Large intestine (tissue), 3 donors: ENCODE measurements around the gene BRD4. TPM values are rescaled to one million over a fixed set of nuclear protein-coding genes. Genes with fewer than 3 reads are reported as not detected.

Experiments used
- DNase-seq, 2 donors: peaks; one replicate each; pipeline versions ENCODE4 v3.0.0 to v3.0.0-alpha.2; 2013
- H3K27ac ChIP-seq: one replicate; pipeline ENCODE4 v1.5.1; 2013; ENCODE audit warnings: low read length
- H3K27me3 ChIP-seq: 2 replicates; pipeline ENCODE4 v1.6.1; 2013; ENCODE audit warnings: low read length; ENCODE audit not compliant: control insufficient read depth, insufficient read depth
- H3K36me3 ChIP-seq: 2 replicates; pipeline ENCODE4 v1.6.1; 2013; ENCODE audit warnings: low read length; ENCODE audit not compliant: control insufficient read depth, insufficient read depth
- H3K4me1 ChIP-seq: one replicate; pipeline ENCODE4 v1.6.1; 2013; ENCODE audit warnings: low read length; ENCODE audit not compliant: control insufficient read depth, insufficient read depth
- H3K4me3 ChIP-seq: one replicate; pipeline ENCODE4 v1.5.1; 2013; ENCODE audit warnings: low read length
- H3K9me3 ChIP-seq: one replicate; pipeline ENCODE4 v1.6.1; 2013; ENCODE audit warnings: mild to moderate bottlenecking, low read depth, low read length, moderate library complexity; ENCODE audit not compliant: control insufficient read depth
- WGBS: methylation state at CpG from one replicate; pipeline ENCODE4 v1.1.5; 2013; ENCODE audit warnings: low lambda C conversion rate; ENCODE audit not compliant: insufficient coverage; 5-methylcytosine and 5-hydroxymethylcytosine counted together
- polyA plus RNA-seq: library from polyadenylated mRNA; unstranded; fragments of 120-200 nt; gene quantifications from one replicate; pipeline ENCODE4 v1.2.1, GENCODE V29; 2013

BRD4 gene
- polyA plus RNA-seq, 1 donor = 39.1 TPM

DNA sequence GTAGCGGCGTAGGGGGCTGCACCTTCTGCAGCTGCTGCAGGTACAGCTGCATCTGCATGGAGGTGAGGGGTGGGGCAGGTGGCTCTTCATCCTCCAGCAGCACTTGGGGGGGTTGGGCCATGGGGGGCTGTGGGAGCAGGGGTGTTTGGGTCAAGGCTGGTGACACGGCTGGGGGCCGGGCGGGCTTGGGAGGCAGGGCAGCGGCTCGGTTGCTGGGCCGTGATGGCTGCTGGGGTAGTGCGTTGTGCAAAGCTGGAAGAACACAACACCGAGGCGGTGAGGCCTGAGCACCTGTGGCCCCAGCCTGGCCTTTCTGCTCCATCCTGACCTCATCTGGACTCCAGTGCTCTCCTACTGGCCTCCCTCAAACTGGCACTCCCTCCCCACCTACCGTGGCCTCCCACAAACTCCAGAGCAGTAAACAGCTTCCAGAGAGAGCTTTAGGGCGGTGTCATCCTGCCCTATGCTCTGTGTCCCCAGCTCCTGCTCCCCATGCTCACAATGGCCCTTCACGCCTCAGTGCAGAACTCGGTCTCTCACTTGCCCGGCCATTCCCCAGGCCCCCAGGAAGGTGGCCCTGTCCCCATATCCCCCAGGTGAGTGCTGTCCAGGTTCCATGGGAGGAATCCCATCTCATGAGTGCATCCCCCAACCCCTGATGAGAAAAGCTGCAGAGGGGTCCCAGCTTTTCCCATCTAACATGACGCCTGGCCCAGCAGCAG lies 88.9 kb downstream of the BRD4 start:
- no CpG with 5 or more reads among the region's 17 CpGs for WGBS
- Histone ChIP-seq H3K4me3 (no peak overlapping the region), H3K27ac (no peak overlapping the region), H3K9me3 (no peaks in the 10 kb centered on the region), H3K27me3 (no peaks in the 10 kb centered on the region), H3K36me3 (peaks cover 89% of the 10 kb centered on the region), H3K4me1 (peaks cover 14% of the 10 kb centered on the region)
- DNase-seq = no peak

DNA sequence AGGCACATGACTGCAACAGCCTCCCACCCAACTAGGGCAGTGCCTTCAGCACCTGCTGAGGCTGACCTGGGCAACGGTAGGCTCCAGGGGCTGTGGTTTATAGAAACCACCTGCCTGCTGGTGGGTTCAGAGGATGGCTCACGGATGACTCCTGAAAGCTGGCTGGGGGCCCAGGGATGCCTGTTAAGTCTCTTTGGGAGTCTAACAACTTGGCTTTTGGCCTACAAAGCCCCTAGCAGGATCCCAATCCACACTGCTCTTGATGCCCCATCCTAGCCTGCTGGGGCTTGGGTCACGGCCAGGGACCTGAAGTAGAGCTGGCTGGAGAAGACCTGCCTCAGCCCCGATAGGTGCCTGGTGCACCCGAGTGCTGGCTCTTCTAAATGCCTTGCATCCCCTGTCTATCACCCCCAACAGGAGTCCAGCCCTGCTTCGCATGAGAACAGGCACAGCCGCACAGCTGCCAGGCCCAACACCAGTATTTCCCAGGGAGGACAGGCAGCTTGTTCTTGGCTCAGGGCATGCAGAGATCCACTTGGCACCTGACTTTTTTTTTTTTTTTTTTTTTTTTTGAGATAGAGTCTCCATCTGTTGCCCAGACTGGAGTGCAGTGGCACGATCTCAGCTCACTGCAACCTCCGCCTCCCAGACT lies 91.0 kb downstream of the BRD4 start:
- no CpG with 5 or more reads among the region's 9 CpGs for WGBS
- Histone ChIP-seq H3K4me1 (no peaks in the 10 kb centered on the region), H3K27ac (no peak overlapping the region), H3K9me3 (no peaks in the 10 kb centered on the region), H3K4me3 (no peak overlapping the region), H3K36me3 (peaks cover 89% of the 10 kb centered on the region), H3K27me3 (no peaks in the 10 kb centered on the region)
- no peak for DNase-seq

DNA sequence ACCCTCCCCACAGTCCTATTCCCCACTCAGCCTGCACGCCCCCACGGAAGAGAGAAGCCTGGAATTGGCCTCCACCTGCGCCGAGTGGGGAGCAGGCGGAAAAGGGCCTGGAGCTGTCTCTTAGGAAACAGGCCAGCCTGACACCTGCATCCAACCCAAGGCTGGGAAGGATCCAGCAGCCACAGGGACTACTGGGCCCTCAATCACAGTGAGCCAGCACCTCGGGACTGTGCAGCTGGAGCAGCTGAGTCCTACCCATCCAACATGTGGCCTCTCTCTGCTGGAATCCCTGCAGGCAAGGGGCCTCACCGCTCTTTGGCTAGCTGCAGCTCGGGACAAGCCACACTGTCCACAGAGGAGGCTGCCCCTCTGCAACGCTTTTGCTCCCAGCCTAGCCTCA lies 91.8 kb downstream of the BRD4 start:
- H3K4me1 ChIP-seq = no peaks in the 10 kb centered on the region
- H3K36me3 ChIP-seq = peaks cover 87% of the 10 kb centered on the region
- WGBS = no CpG with 5 or more reads among the region's 9 CpGs
- H3K9me3 ChIP-seq = no peaks in the 10 kb centered on the region
- no peaks in the 10 kb centered on the region for H3K27me3 ChIP-seq
- H3K27ac ChIP-seq = no peak overlapping the region
- no peak for DNase-seq
- H3K4me3 ChIP-seq = no peak overlapping the region

DNA sequence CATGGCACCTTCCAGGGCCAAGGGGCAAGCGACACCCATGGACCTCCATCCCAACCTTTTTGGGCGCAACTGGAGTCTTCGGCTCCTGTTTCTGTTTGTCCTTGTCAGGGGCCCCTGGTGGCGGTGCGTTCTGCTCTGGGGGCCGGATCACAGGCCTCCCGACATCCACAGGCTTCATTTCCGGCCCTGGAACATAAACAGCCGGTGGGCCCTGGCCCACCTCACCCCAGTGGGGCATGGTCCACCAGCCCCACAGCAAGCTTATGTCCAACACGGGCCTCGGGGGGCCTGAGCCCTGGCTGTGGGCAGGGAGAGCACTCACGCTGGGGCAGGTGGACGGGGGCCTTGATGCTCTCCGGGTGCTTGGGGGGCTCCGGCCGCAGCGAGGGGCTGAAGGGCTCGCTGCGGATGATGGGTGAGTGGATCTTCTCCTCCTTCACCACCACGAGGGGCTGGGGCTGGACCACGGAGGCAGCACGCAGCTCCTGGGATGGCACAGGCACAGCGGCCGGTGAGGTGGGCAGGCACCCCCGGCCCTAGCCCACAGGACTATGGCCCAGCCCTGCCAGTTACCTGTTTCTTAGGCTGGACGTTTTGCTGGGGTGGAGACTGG lies 92.9 kb downstream of the BRD4 start:
- no CpG with 5 or more reads among the region's 26 CpGs for WGBS
- Histone ChIP-seq H3K4me3 (no peak overlapping the region), H3K27ac (no peak overlapping the region), H3K36me3 (peaks cover 77% of the 10 kb centered on the region), H3K4me1 (no peaks in the 10 kb centered on the region), H3K9me3 (no peaks in the 10 kb centered on the region), H3K27me3 (no peaks in the 10 kb centered on the region)
- no peak for DNase-seq

DNA sequence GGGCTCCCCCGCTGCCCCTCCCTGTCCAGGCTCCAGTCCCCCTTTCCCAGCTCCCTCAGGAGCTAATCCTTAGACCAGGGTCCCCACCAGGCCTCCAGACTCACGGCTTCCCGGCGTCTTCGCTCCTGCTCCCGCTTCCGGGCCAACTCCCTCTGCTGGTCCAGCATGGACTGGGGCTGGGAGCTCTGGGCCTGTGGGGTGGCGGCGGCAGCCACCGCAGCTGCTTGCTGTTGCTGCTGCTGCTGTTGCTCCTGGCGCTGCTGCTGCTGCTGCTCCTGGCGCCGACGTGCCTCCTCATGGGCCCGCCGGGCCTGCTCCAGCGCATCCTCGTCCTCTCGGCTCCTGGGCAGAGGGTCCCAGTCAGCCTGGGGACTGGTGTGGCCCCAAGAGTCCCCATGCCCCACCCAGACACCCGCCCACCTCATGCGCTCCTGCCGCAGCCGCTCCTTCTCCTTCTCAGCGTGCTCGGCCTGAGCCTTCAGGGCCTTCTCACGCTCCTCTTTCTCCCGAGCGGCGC lies 93.6 kb downstream of the BRD4 start:
- no peak overlapping the region for H3K27ac ChIP-seq
- no CpG with 5 or more reads among the region's 29 CpGs for WGBS
- H3K9me3 ChIP-seq = no peaks in the 10 kb centered on the region
- H3K4me3 ChIP-seq = no peak overlapping the region
- peaks cover 72% of the 10 kb centered on the region for H3K36me3 ChIP-seq
- no peaks in the 10 kb centered on the region for H3K4me1 ChIP-seq
- no peaks in the 10 kb centered on the region for H3K27me3 ChIP-seq
- no peak for DNase-seq

DNA sequence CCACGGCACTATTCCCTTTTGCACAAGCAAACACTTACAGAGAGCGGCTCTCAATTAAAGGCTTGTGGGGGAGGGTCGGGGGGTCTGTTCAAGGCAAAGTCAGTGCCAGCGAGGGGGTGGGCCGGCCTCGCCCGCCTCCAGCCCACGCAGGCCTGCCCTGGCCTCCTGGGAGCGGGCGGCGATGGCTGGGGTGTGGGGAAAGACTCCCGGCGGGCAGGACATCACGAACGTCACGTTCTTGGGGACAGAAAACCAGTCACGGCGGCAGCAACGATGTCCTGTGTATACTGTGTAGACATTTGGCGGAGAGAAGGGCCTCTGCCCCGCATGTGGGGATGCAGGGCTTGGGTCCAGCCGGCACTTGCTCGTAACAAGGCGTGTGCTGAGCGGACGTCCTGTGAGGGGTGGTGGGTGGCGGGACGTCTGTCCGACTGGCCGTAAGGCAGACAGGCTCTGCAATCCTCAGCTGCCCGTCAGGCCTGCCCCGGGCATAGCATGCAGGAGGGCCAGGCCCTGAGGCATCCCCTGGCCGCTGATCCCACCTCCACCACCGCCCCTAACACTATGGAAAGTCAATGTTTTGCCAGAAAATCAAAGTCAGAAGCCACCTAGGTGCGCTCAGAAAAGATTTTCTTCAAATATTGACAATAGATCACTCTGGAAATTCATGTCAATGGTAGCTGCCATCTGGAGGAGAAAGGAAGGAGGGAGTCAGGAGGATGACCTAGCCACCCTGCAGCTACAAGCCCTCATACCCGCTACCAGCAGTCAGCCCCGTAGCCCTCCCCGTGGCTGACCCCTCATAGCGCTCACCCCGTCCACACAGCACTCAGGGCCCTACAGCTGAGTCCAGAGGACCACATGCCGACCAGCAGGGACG lies 94.3 kb downstream of the BRD4 start:
- no peaks in the 10 kb centered on the region for H3K4me1 ChIP-seq
- H3K4me3 ChIP-seq = no peak overlapping the region
- H3K27ac ChIP-seq = no peak overlapping the region
- no peak for DNase-seq
- H3K27me3 ChIP-seq = peaks cover 6% of the 10 kb centered on the region
- H3K36me3 ChIP-seq = peaks cover 65% of the 10 kb centered on the region
- peaks cover 4% of the 10 kb centered on the region for H3K9me3 ChIP-seq
- no CpG with 5 or more reads among the region's 42 CpGs for WGBS

DNA sequence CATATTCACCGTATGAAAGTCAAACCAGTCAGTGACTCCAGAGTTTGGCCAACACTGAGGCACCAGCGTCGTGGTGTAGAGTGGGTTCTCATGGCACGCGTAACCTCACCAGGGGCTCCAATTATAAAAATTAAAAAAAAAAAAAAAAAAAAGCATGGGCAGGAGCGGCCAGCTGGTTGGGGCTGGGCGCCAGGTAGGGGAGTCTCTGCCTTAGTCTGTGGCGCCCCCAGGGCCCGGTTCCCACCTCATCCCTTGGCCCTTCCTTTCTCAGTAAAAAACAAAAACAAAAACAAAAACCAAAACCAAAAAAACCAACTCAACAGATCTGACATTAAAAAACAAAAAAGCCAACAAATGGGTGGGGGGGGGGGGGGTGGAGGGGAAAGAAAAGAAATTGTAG lies 95.5 kb downstream of the BRD4 start:
- Histone ChIP-seq H3K9me3 (peaks cover 4% of the 10 kb centered on the region), H3K27me3 (peaks cover 15% of the 10 kb centered on the region), H3K36me3 (peaks cover 56% of the 10 kb centered on the region), H3K27ac (no peak overlapping the region), H3K4me3 (no peak overlapping the region), H3K4me1 (peaks cover 3% of the 10 kb centered on the region)
- DNase-seq = no peak
- WGBS = no CpG with 5 or more reads among the region's 9 CpGs

DNA sequence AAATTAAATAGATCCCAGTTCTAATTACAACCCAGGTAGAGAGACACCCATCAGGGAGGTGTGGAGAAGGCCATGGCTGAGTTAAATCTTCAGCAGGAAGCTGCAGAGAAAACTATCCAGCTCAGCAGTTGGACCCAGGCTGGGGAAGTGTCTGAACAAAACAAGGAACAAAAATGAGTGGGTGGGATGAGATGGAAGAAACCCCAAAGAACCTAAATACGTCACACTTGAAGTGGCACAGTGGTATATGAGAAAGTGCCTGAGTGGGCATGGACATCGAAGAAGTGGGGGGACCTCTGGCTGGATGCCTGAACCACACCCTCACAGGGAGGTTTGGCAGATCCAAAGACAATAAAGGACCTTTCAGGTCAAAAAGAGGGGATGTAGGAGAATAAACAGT lies 96.6 kb downstream of the BRD4 start:
- Histone ChIP-seq H3K27me3 (peaks cover 26% of the 10 kb centered on the region), H3K36me3 (peaks cover 48% of the 10 kb centered on the region), H3K4me3 (no peak overlapping the region), H3K4me1 (peaks cover 3% of the 10 kb centered on the region), H3K9me3 (peaks cover 4% of the 10 kb centered on the region), H3K27ac (no peak overlapping the region)
- no CpG with 5 or more reads among the region's 2 CpGs for WGBS
- DNase-seq = no peak

DNA sequence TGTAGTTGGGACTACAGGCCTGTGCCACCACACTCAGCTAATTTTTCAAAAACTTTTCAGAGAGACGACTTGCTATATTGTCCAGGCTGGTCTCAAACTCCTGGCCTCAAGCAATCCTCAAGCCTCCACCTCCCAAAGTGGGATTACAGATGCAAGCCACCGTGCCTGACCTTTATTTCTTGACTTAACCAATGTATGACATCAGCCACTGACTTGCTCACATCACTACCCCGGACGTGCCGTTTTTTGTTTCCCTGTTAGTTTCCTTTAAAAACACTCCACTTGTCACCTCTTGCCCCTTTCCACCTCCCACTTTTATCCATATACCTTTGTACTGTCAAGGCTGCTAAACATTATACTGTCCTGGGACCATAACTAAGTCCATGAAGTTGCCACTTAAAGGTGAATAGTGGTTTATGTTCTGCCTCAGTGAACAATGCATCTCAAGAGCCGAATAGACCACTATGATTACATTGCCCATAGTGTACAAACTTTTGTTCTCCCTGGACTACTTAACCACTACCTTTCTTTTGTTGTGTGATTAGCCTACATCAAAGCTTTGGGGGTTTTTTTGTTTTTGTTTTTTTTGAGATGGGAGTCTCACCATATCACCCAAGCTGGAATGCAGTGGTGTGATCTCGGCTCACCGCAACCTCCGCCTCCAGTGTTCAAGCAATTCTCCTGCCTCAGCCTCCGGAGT lies 97.8 kb downstream of the BRD4 start:
- Histone ChIP-seq H3K4me3 (no peak overlapping the region), H3K36me3 (peaks cover 36% of the 10 kb centered on the region), H3K4me1 (peaks cover 3% of the 10 kb centered on the region), H3K9me3 (peaks cover 4% of the 10 kb centered on the region), H3K27me3 (peaks cover 26% of the 10 kb centered on the region), H3K27ac (no peak overlapping the region)
- no peak for DNase-seq
- 60% methylated on average over 1 of the region's 10 CpGs for WGBS
